Measurements from ENCODE around the gene KRT86.

The KRT86 gene

DNA sequence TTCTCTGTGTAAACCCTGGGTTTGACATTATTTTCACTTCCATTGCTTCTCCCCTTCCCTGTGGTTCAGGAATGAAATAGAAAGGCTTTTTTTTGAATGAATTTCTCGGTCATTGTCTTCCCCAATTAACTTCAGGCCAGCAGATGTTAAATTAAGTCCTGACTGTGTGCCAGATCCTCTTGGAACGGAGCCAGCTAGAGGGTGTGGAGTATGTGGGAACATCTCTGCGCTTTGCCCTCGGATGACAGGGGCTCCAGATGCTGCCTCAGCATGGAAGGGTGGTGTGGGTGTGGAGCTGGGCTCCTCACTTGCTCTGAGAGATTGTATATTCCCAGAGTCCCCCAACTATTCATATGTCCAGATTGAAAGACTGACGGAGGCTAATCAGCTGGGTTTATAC, 79.8 kb downstream of the KRT86 start:
- no peaks in the 10 kb centered on the region for H3K36me3 ChIP-seq (ENCODE audit: control insufficient read depth, insufficient read depth, low read length)
- H3K9ac ChIP-seq (ENCODE audit: low read depth, low read length) = no peak overlapping the region
- H3K27me3 ChIP-seq (ENCODE audit: control insufficient read depth, insufficient read depth, low read length) = peaks cover 2% of the 10 kb centered on the region
- H3K4me1 ChIP-seq (ENCODE audit: control insufficient read depth, insufficient read depth, low read length) = no peaks in the 10 kb centered on the region
- no peaks in the 10 kb centered on the region for H3K9me3 ChIP-seq (ENCODE audit: control insufficient read depth, insufficient read depth, low read length)
- H3K4me3 ChIP-seq (ENCODE audit: low read depth, low read length) = no peak overlapping the region

DNA sequence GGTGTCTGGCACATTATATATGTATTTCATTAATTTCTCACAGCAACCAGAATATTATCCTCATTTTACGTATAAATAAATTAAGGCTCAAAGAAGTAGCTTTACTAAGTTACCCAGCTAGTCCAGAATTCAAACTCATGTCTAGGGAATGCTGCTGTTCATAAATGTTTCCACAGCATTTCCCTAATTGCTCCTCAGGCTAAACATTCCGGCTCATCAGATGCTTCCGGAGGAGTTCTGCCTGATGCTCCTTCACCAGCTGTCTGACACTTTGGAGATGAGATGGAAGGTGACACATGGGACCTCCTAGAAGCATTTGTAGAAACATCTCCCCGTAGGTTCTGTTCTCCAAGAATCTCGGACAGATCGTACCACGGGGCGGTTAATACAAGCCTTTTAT, 80.7 kb downstream of the KRT86 start:
- Histone ChIP-seq H3K27me3 (ENCODE audit: control insufficient read depth, insufficient read depth, low read length) (peaks cover 2% of the 10 kb centered on the region), H3K9me3 (ENCODE audit: control insufficient read depth, insufficient read depth, low read length) (no peaks in the 10 kb centered on the region), H3K4me3 (ENCODE audit: low read depth, low read length) (no peak overlapping the region), H3K36me3 (ENCODE audit: control insufficient read depth, insufficient read depth, low read length) (no peaks in the 10 kb centered on the region), H3K4me1 (ENCODE audit: control insufficient read depth, insufficient read depth, low read length) (no peaks in the 10 kb centered on the region), H3K9ac (ENCODE audit: low read depth, low read length) (no peak overlapping the region)

DNA sequence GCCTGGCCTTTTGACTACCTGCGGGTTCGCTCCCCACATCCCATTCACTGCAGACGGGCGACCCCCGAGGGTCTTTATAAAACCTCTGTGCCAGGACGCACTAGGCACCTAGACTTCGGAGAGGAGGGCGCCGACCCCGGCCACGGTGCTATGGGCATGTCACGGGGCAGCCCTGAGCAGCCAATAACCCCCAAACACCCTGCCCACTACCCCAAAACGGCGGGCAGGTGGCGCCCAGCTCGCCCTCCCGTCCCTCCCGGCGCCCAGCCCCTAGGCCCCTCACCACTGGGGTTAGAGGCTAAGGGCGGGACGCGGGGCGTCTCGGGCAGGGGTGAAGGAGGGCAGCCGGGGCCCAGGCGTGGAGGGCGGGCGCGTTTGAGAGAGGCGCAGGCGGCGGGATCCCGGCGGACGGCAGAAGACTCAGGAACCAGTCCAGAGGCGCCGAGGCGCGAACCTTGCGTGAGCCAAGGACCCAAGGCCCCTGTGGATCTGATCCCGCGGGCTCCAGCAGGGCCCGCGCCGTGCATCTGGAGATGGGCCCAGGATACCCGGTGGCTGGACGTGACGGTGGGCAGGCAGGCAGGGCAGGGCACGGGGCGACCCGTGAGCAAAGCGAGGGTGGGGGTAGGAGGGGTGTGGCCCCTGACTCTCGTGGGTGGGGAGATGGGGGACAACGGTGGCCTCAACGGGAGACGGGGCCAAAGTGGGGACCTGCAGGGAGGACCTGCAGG, 81.8 kb downstream of the KRT86 start:
- Histone ChIP-seq H3K27me3 (ENCODE audit: control insufficient read depth, insufficient read depth, low read length) (no peaks in the 10 kb centered on the region), H3K9ac (ENCODE audit: low read depth, low read length) (no peak overlapping the region), H3K9me3 (ENCODE audit: control insufficient read depth, insufficient read depth, low read length) (no peaks in the 10 kb centered on the region), H3K4me3 (ENCODE audit: low read depth, low read length) (no peak overlapping the region), H3K36me3 (ENCODE audit: control insufficient read depth, insufficient read depth, low read length) (no peaks in the 10 kb centered on the region), H3K4me1 (ENCODE audit: control insufficient read depth, insufficient read depth, low read length) (no peaks in the 10 kb centered on the region)

DNA sequence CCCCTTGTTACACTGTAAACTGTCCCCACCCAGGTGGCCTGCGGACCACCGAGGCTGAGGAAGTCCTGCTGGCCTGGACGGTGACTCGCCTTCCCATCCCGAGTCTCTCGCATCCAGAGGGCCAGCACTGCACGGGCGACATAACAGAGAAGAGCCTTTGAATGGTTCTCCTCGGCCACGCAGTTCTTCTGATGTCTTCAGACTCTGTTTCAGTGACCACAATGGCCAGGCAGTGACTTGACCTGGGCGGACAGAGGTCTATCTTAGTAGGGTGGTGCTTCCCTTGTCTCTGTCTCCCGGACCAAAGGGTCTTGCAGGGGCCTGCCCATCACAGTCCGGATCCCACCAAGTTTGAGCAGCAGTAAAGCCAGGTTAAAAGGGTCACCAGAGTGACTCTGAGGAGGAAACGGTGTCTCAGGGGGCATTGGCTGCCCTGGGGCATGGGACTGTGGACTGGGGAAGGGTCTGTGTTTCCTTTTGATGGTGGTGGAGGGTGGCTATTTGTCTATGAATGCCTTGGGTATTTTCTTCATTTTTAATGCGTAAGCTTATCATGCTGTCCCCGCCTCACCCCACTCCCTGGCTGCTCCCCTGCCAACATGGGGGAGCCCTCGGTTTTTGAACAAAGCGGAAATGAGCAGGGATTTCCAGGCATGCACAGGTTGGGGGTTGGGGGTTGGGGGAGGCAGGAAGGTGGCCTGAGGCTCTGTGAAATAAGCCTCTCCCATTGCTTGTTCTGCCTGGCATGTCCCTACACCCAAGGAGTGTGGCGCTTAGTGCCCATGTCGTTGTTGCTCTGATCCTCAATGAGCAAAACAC, 82.5 kb downstream of the KRT86 start:
- Histone ChIP-seq H3K9me3 (ENCODE audit: control insufficient read depth, insufficient read depth, low read length) (no peaks in the 10 kb centered on the region), H3K36me3 (ENCODE audit: control insufficient read depth, insufficient read depth, low read length) (no peaks in the 10 kb centered on the region), H3K27me3 (ENCODE audit: control insufficient read depth, insufficient read depth, low read length) (no peaks in the 10 kb centered on the region), H3K4me1 (ENCODE audit: control insufficient read depth, insufficient read depth, low read length) (no peaks in the 10 kb centered on the region), H3K4me3 (ENCODE audit: low read depth, low read length) (no peak overlapping the region), H3K9ac (ENCODE audit: low read depth, low read length) (no peak overlapping the region)
